GM12864 (cell line): ENCODE measurements around the gene ZNF518B.
A peak's percentile ranks its signal among the peaks of the same experiment; 100 is the strongest.

Experiments used
- DNase-seq: peaks from one replicate; pipeline ENCODE4 v3.0.0-alpha.2; 2011; ENCODE audit warnings: low read depth
- H3K4me3 ChIP-seq: 2 replicates; pipeline ENCODE4 v1.5.1; 2011; ENCODE audit warnings: mild to moderate bottlenecking, low read depth, low read length, control low read depth
- TF ChIP-seq, protein P1 (sequence below): IDR thresholded peaks from 2 replicates; pipeline ENCODE4 v1.5.1; 2011; ENCODE audit warnings: low read depth, mild to moderate bottlenecking, moderate library complexity, low read length, control low read depth, inconsistent platforms; ENCODE audit errors: missing control alignments

The ZNF518B gene

DNA sequence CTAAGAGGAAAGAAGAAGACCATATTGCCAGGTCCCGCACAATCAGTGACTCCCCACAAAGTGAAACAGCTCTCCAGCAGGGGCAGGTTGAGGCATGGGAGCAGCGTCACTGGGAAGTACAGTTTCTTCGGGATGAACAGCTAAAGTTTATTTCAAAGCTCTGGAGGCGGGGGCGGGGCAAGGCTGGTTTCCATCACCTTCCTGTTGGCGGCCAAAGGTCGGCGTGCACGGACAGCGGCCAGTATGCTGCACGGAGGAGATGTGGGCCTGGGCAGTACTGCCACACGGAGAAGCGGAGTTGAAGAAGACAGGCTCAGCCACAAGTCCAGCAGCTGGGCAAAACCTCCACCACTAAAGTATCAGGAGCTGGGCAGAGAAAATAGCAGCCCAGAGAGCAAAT, 951 bp upstream of the ZNF518B start:
- TF ChIP-seq, protein P1, sequence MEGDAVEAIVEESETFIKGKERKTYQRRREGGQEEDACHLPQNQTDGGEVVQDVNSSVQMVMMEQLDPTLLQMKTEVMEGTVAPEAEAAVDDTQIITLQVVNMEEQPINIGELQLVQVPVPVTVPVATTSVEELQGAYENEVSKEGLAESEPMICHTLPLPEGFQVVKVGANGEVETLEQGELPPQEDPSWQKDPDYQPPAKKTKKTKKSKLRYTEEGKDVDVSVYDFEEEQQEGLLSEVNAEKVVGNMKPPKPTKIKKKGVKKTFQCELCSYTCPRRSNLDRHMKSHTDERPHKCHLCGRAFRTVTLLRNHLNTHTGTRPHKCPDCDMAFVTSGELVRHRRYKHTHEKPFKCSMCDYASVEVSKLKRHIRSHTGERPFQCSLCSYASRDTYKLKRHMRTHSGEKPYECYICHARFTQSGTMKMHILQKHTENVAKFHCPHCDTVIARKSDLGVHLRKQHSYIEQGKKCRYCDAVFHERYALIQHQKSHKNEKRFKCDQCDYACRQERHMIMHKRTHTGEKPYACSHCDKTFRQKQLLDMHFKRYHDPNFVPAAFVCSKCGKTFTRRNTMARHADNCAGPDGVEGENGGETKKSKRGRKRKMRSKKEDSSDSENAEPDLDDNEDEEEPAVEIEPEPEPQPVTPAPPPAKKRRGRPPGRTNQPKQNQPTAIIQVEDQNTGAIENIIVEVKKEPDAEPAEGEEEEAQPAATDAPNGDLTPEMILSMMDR, result no peak
- no peak for DNase-seq
- H3K4me3 ChIP-seq, result no peak overlapping the region

- peak; percentile 10 for DNase-seq
- TF ChIP-seq, protein P1, result no peak
Measured at GRCh38 chr4:10456595-10457254, 501 bp downstream of the ZNF518B start.

GRCh38 chr4:10456260-10456594, 999 bp downstream of the ZNF518B start:
- H3K4me3 ChIP-seq, result peak overlapping the region; percentile 75
- TF ChIP-seq, protein P1, result no peak
- no peak for DNase-seq

More at GRCh38 chr4:10456595-10457254, 501 bp downstream of the ZNF518B start:
- peak overlapping the region; percentile 75 for H3K4me3 ChIP-seq

DNA sequence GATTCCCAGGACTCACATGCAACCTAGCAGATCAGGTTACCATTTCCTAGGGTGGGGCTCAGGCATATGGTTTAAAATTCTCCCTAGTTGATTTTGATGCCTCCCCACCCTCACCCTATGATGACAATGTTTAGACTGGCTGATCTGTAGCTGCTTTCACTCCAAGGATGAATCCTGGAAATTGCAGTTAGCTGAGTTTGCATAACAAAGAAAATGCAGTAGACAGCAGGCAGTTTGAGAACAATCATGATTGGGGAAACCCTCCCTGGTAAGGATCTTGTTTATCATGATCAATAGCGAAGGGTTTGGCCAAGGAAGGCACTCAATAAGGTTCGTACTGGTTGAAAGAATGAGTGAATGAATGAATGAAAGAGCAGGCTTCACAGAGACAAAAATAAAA, 2.1 kb downstream of the ZNF518B start:
- H3K4me3 ChIP-seq, result no peak overlapping the region
- TF ChIP-seq, protein P1, result no peak

DNA sequence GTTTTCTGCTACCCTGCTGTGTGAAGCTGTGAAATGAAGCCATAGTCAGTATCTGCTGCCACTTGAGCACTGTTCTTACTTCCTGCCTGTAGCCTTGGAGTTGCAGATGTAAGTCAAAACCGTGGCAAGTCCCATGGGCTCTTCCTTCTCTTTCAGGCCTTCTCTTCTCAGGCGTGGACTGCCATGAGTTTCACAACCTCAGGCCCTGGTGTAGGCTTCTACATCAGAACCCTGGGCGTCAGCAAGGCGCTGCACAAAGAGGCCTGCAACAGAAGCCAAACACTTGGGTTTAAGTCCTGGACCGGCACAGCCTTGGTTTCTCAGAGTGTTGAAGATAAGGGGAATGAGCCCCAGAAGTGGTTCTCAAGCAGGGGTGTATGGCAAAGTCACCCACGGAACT, 2.5 kb downstream of the ZNF518B start:
- no peak overlapping the region for H3K4me3 ChIP-seq

More for the DNA sequence above, 2.1 kb downstream of the ZNF518B start:
- no peak for DNase-seq

DNA sequence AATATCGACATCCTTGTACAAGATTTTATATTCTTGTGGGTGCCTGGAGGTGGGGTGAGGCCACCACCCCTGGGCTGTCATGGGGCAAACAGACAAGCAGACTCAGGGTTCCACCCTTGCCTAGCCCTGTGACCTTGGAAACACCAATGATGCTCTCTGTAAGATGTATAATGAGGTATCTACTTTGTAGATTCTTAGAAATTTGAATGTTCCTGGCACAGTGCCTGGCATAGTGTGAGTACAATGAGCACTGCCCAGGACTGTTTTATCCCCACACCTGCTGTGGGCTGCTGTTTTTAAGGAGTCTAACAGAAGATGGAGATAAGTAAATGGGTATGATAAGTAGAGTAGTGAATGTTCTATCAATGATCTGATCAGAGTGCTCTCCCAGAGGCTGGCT, 3.1 kb downstream of the ZNF518B start:
- no peak overlapping the region for H3K4me3 ChIP-seq
- no peak for DNase-seq
- TF ChIP-seq, protein P1, result no peak

More for the DNA sequence above, 2.5 kb downstream of the ZNF518B start:
- DNase-seq, result no peak
- TF ChIP-seq, protein P1, result no peak

- TF ChIP-seq, protein P1, result no peak
- no peak for DNase-seq
Measured at GRCh38 chr4:10448991-10449390, 8.2 kb downstream of the ZNF518B start.

More at GRCh38 chr4:10448991-10449390, 8.2 kb downstream of the ZNF518B start:
- H3K4me3 ChIP-seq, result no peak overlapping the region
